ENCODE data around the gene CHCHD6. TPM values are rescaled to one million over a fixed set of nuclear protein-coding genes. Genes with fewer than 3 reads are reported as not detected.
A peak's percentile ranks its signal among the peaks of the same experiment; 100 is the strongest.

Gene CHCHD6
- total and polyA plus RNA-seq, 4 donors: 12.1 to 22.6 (median 17.5) TPM

- Histone ChIP-seq H3K9me3 (ENCODE audit: control insufficient read depth in 4 of 4, insufficient read depth in 3 of 4, low read length in 3 of 4) (no peaks in the 10 kb centered on the region), H3K27ac (ENCODE audit: low read depth in 1 of 2, low read length in 1 of 2) (no peak overlapping the region), H3K4me1 (ENCODE audit: control insufficient read depth in 5 of 5, insufficient read depth in 5 of 5, low read length in 5 of 5) (peaks cover 0 to 10% (median 0%) of the 10 kb centered on the region in 5 donors), H3K9ac (ENCODE audit: insufficient read depth in 1 of 2, low read length in 2 of 2) (no peak overlapping the region), H3K4me3 (no peak overlapping the region), H3K27me3 (ENCODE audit: control insufficient read depth in 3 of 3, insufficient read depth in 3 of 3, low read length in 2 of 3) (no peaks in the 10 kb centered on the region), H3K36me3 (ENCODE audit: control insufficient read depth in 4 of 4, insufficient read depth in 4 of 4, low read length in 4 of 4) (no peaks in the 10 kb centered on the region)
- ATAC-seq (ENCODE audit: insufficient read depth, low FRiP score): no peak
- peak in 1 of 3 donors; percentile 16 for DNase-seq
- 87 to 90% methylated on average over 3 of the region's 3 CpGs for WGBS, 2 donors
- TF ChIP-seq CTCF (IDR thresholded peaks at IDR 0.05; ENCODE audit: control extremely low read depth, extremely low read depth): no peak
These were observed 203.5 kb downstream of the CHCHD6 start for GRCh38 chr3:126907557-126907956.

GRCh38 chr3:126908752-126909275 lies 204.8 kb downstream of the CHCHD6 start:
- Histone ChIP-seq H3K27me3 (ENCODE audit: control insufficient read depth in 3 of 3, insufficient read depth in 3 of 3, low read length in 2 of 3) (no peaks in the 10 kb centered on the region), H3K9ac (ENCODE audit: insufficient read depth in 1 of 2, low read length in 2 of 2) (no peak overlapping the region), H3K36me3 (ENCODE audit: control insufficient read depth in 4 of 4, insufficient read depth in 4 of 4, low read length in 4 of 4) (no peaks in the 10 kb centered on the region), H3K9me3 (ENCODE audit: control insufficient read depth in 4 of 4, insufficient read depth in 3 of 4, low read length in 3 of 4) (no peaks in the 10 kb centered on the region), H3K27ac (ENCODE audit: low read depth in 1 of 2, low read length in 1 of 2) (no peak overlapping the region), H3K4me3 (no peak overlapping the region), H3K4me1 (ENCODE audit: control insufficient read depth in 5 of 5, insufficient read depth in 5 of 5, low read length in 5 of 5) (peaks cover 0 to 13% (median 0%) of the 10 kb centered on the region in 5 donors)
- no peak for TF ChIP-seq CTCF (IDR thresholded peaks at IDR 0.05; ENCODE audit: control extremely low read depth, extremely low read depth)
- DNase-seq: no peak
- ATAC-seq (ENCODE audit: insufficient read depth, low FRiP score): no peak
- WGBS, 2 donors: 43 to 70% methylated on average over 12 of the region's 12 CpGs

GRCh38 chr3:126910231-126910630 lies 206.2 kb downstream of the CHCHD6 start:
- no peak overlapping the region for H3K4me3 ChIP-seq
- WGBS, 2 donors: 77 to 96% methylated on average over 3 of the region's 3 CpGs
- DNase-seq: no peak
- no peak for TF ChIP-seq CTCF (IDR thresholded peaks at IDR 0.05; ENCODE audit: control extremely low read depth, extremely low read depth)
- peaks cover 0 to 3% (median 0%) of the 10 kb centered on the region in 4 donors for H3K36me3 ChIP-seq (ENCODE audit: control insufficient read depth in 4 of 4, insufficient read depth in 4 of 4, low read length in 4 of 4)
- no peak overlapping the region for H3K27ac ChIP-seq (ENCODE audit: low read depth in 1 of 2, low read length in 1 of 2)
- H3K4me1 ChIP-seq (ENCODE audit: control insufficient read depth in 5 of 5, insufficient read depth in 5 of 5, low read length in 5 of 5): peaks cover 0 to 13% (median 0%) of the 10 kb centered on the region in 5 donors
- H3K9me3 ChIP-seq (ENCODE audit: control insufficient read depth in 4 of 4, insufficient read depth in 3 of 4, low read length in 3 of 4): peaks cover 0 to 2% (median 0%) of the 10 kb centered on the region in 4 donors
- H3K9ac ChIP-seq (ENCODE audit: insufficient read depth in 1 of 2, low read length in 2 of 2): no peak overlapping the region
- no peaks in the 10 kb centered on the region for H3K27me3 ChIP-seq (ENCODE audit: control insufficient read depth in 3 of 3, insufficient read depth in 3 of 3, low read length in 2 of 3)
- no peak for ATAC-seq (ENCODE audit: insufficient read depth, low FRiP score)
